Right renal cortex interstitium (tissue), 3 donors: ENCODE results near the gene FBLN5. TPM values are rescaled to one million over a fixed set of nuclear protein-coding genes. Genes with fewer than 3 reads are reported as not detected.

Experiments used
- DNase-seq, 3 donors: peaks; one replicate each; pipeline ENCODE4 v3.0.0-alpha.2; 2013; ENCODE audit warnings: low read depth in 3 of 3, low spot score in 2 of 3
- polyA plus RNA-seq, 3 donors: library from polyadenylated mRNA; unstranded; fragments of 120-200 nt; gene quantifications; one replicate each; pipeline ENCODE4 v1.2.1, GENCODE V29; 2013; ENCODE audit not compliant: insufficient read length in 3 of 3

FBLN5 gene
- polyA plus RNA-seq, 3 donors: 125 to 164 (median 151) TPM

DNA sequence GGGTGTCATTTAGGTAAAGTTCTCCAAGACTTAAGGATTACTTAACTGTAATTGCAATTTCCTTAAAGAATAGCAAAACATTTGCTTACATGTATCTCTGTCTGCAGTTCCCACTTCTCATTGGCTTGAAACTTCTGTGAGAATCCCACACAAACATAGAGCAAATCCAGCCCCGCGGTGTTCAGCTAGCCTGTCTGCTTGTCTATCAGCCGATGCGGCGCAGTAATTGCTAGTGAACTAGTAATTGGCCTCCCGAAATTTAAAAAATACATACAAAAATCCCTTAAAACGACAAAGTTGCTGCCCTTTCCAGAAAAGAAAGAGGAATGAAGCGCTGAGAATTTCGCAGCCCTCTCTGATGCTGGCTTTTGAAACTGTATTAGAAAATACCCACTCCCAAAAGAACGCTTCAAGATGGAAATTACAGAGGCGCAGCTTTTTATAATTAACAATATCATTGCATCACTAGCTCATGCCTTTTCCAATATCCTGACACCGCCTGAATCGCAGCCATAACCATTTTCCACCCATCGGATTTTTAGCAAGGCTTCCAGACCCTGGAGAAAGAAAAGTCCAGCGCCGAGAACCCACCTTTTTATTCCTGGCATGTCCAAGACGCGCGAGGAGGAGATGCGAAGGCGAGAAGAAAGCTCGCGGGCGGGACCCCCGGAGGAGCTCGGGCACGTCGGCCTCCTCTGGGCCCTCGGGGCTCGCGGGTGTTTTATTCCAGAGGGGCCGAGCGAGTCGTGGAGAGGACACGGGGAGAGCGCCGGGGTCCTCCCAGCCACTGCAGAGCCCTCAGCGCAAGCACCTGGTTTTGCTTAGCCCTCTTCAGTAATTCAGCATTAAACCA lies 646 bp downstream of the FBLN5 start:
- DNase-seq: no peak

DNA sequence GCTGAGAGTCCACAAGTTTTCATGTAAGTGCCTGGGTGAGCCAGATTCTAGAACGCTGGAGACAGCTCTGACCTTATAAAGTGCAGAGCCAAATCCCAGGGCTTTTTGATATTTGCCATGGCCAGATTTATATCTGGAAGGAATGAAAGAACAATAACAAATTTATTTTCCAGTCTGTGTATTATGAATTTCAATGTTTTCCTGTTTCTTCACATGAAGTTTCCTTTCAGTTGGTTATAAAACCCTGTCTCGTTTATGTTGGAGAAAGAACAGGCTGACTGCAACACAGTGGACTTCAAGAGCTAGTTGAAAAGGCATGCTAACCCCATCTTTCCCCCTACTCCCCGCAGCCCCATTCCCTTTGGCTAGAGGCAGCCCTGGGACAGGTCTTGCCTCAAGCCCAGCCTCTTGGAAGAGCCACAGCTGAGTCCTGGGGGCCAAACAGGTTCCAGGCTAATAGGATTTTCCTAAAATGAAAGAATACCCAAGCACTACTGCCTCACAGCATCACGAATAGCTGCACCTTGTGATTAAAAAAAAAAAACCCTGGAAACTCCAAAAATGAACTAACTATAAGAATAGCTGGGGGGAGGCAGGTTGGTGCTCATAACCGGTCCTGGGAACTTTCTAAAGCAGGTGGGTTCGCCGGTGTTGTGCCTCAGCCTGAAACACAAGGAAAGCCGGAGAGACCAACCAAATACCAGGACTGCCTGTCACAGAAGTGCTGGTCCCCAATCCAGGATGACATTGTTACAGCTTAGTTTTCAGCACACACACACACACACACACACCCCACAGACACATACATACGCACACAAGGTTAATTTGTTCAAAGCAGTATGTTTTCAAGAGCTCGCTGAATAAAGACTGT lies 1.5 kb downstream of the FBLN5 start:
- DNase-seq: no peak

- DNase-seq: no peak
Observed at GRCh38 chr14:91942946-91943345, 4.5 kb downstream of the FBLN5 start.

- no peak for DNase-seq
Observed at GRCh38 chr14:91942128-91942527, 5.4 kb downstream of the FBLN5 start.

- no peak for DNase-seq
Observed at GRCh38 chr14:91940209-91940608, 7.3 kb downstream of the FBLN5 start.

DNA sequence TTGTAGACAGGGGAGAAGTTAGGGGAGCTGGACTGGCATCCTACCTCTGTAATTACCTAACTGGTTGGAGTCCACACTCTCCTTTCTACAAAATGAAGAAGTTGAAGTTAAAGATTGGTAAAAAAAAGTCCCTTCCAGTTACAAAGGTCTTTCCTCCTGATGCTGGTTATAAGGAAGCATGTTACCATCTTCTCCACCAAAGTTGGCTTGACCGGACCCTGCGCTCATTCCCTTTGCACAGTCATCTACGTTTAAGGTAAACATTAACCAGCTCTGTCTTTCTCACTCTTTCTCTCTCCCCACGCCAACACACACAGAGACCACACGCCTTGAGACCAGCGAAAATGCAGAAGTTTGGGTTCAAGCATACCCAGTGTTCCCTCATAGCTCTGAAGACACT lies 11.9 kb downstream of the FBLN5 start:
- no peak for DNase-seq

DNA sequence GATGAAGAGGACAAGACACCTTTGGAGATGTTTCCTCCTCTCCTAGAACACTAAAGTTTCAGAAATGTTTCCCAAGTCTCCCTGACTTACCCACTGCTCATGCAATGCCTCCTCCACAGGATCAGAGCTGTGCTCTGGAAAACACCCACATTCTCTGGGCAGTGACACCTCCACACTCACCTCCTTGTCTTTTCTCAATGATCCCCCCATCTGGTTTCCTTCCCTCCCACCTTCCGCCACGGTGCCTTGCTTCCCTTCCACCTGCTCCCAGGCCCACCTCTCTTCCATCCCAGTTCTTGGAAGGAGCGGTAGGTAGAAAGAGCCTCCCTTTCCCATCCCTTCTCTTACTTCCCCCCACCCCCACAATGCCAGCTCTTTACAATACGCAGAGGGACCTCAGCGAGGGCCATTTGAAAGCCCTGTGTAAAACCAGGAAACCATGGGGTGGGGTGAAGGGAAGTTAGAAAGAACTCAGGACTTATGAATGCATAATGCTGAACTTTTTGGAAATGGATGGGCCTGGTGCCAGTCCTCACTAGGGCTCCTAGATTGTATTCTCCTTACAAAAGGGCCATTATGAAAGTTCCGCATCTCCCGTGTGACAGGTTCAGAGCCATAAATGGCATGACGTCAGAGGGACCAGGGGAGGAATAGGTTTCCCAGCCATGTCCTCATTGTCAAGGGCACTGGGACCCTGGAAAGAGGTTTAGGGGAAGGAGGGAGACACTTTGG lies 12.8 kb downstream of the FBLN5 start:
- no peak for DNase-seq

DNA sequence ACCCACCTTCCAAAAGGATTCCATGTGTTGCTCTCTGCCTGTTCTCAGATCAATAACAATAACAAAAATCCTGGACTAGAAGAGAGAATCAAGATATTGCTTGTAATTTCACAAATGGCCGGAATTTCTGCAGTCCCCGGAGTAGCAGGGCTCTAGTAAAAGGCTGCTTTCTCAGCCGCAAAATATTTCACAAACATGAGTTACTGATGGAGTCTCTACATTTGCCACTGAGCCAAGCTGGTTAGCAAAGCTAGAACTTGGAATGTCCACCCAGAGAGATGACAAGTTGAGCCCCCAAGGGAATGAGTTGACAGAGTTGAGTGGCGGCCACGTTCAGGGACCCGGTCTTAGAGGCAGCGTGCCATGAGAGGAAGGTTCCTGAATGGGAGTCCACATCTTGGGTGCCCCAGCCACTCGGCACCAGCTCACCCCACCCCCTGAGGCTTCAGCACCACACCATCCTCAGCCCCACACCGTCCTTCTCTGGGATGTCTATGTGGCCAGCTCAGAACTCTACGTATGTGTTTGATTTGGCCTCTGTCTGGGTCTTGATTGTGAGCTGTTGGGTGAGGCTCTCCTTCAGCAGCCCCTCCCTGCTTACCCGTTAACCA lies 15.9 kb downstream of the FBLN5 start:
- DNase-seq: no peak

DNA sequence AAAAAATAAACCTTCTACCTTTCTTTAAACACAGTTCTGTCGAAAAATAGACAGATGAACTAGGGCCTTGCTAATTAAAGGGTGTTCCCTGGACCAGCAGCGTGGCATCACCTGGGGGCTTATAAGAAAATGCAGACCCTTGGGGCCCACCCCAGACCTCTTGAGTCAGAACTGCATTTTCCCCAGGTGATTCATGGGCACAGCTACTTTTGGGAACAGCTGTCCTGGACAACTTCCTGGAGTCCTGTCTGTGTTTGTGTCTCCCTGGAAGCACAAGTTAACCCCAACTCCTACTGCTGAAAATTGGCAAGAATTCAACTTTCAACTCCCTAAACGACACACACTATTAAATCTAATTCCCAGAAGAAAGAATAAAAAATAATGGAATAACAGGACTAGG lies 17.8 kb downstream of the FBLN5 start:
- no peak for DNase-seq

DNA sequence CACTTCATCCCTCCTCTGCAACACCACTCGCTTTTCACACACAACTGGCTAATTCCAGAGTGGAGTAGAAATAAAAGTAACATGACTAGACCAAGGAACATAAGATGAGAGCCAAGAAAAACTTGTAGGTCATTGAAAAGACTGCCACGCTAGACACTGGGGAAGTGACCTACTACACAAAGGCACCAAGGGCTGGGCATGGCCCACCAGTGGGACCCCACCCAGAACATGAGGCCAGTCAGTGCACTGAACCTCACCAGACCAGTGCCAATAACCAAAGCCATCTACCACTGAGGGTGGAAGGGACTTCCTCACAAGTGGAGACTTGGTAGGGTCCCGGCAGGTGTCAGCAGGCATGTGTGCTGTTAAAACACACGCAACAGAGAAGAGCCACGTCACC lies 19.7 kb downstream of the FBLN5 start:
- no peak for DNase-seq

- DNase-seq: no peak
Observed at GRCh38 chr14:91927191-91927590, 20.3 kb downstream of the FBLN5 start.

DNA sequence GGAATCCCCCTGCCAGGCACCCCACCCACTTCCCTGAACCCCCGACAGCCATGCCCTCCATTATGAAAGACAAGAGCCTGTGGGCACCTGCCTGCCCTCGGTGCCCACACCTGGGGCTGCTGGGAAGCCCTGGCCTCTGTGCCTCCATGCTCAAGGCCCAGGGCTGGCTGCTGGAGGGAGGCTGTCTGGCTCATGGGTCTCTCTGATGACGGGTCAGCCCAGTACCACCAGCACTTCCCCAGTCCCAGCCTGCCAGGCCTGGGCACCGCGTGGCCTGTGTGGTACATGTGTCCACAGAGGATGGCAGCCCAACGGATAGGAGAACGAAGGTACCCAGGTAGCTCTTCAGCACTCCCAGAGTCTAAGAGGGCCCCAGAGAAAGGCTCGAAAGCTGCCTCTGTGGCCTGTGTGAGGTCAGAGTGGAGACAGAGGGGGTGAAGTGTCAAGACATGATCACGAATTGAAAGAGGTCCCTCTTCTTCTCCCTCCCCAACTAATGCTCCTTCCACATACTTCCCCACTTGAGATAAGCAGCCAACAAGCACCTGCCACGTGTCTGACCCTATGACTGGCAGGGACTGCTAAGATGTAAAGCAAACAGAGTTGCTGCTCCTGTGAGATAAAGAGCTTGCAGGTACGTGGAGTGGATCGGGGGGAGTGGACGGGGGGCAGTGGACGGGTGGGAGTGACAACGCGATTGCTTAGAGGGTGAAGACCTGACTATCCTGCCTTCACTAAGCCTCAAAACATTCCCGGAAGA lies 21.2 kb downstream of the FBLN5 start:
- DNase-seq: no peak

DNA sequence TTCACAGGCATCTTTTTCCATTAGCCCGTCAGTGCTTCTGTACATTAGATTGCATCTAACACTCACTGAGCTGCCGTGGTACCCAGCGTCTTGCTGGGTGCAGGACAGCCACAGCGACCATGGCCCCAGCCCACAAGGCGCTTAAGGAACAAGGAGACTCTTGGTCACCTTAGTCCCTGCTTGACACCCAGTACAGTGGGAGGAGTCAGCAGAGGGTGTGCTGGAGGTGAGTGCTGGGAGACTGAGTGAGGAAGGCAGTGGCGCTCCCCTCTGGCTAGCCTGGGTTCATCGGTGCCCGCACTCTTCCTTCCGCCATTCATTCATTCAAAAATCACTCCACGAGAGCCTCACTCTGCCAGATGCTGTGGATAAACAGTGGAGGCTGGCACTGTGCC lies 21.8 kb downstream of the FBLN5 start:
- no peak for DNase-seq

DNA sequence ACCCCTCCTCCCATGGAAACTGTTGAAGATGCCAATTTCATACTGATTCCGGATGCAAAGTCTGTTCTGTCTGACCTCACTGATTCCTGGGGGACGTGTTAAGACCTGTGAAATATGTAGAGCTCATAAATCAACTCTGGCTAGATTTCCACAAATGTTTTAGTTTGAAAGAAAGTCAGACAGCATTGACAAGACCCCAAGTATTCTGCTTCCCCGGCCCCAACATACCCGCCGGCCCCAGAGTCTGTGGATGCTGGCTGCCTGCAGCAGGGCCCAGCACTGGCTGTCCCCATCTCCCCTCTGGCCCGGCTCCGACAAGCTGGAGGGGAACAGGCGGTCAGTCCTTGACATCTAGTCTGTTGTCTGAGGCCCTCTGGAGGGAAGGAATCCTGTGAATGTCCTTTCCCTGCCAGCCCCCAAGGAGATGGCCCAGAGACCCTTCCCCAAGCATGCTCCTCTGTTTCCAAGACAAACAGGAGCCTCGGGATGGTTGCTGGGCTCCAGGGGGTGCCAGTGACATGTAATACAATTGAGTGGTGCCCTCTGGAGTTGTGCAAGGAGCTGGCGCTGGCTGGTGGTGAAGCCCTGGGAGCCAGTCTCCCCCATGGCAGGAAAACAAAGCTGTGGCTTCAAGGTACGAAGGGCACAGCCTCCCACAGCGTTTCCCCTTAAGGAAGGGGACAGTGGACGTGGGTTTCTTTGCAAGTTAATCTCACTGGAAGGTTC lies 22.3 kb downstream of the FBLN5 start:
- DNase-seq: no peak

- DNase-seq: no peak
Observed at GRCh38 chr14:91920526-91920925, 27.0 kb downstream of the FBLN5 start.

DNA sequence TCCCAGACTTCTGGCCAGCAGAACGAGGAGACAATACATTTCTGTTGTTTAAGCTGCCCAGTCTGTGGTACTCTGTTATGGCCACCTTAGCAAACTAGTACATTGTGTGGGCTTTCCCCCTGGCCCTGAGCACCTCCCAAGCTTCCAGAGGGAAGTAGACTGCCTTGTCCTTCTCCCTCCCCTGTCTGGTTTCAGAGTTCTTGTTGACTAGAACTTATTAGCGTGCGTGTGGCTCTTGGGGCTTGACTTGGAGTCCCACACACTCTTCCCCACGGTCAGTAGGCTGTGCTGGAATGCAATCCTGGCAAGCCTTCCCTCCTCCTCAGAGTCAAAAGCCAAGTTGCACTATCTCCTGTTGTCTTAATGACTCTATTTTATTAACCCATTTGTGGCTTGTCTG lies 27.7 kb downstream of the FBLN5 start:
- DNase-seq: no peak

DNA sequence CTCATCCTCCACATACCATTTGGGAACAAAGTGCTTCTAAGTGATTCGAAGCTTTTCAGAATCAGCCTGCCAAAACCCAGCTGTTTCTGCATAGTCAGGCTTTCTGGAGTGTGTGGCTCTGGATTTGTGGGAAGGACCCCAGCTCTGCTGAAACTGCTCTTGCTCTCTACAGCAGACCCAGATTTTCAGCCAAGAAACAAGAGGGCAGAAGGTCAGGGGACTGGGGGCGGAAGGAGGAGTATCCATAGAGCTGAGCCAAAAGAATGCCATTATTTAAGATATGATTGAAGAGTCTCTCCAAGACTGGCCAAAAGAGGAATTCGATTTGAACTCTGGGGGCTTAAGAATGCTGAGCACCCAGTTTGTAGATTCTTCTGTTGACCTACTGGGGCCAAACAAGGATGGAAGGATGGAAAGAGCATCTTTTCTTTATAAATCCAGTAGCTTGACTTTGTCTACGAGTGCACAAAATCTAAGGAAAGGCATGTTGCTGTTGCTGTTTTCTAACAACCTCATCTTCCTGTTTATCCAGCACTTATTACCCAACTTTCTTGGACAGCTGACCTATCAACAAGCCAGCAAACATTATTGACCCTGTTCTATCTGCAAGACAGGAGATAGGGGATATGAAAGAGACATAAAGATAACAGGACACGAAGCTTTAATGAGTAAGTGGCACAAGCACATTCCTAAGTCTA lies 29.2 kb downstream of the FBLN5 start:
- peak in 2 of 3 donors; percentile 32 to 33 for DNase-seq

GRCh38 chr14:91912035-91912434 lies 35.5 kb downstream of the FBLN5 start:
- DNase-seq: no peak
